Fibroblast of mammary gland (primary cell): Measurements from ENCODE around the gene PGGHG.

Experiments
- DNase-seq: peaks from one replicate; pipeline ENCODE4 v3.0.0-alpha.2; 2010; ENCODE audit warnings: low read depth
- H3K4me3 ChIP-seq: 2 replicates; pipeline ENCODE4 v1.5.1; 2011; ENCODE audit warnings: low read depth, mild to moderate bottlenecking, low read length, moderate library complexity; ENCODE audit not compliant: control insufficient read depth
- CTCF ChIP-seq: conservative IDR thresholded peaks from 2 replicates; pipeline ENCODE4 v1.5.1; 2011; ENCODE audit warnings: low read depth, low read length, inconsistent platforms; ENCODE audit not compliant: control insufficient read depth, insufficient read depth

PGGHG gene

GRCh38 chr11:298406-299065, 9.6 kb downstream of the PGGHG start:
- TF ChIP-seq CTCF, result no peak
- no peak for DNase-seq
- H3K4me3 ChIP-seq, result no peak overlapping the region

GRCh38 chr11:299081-299891, 10.4 kb downstream of the PGGHG start, which contains the start of gene IFITM5:
TSS of gene IFITM5 (minus strand) at chr11:299526. CDS start at chr11:299490, 36 bp downstream.
- no peak within 1 kb of the TSS for H3K4me3 ChIP-seq
- no peak for DNase-seq
- TF ChIP-seq CTCF, result no peak

- peak; percentile 40 for DNase-seq
- no peak overlapping the region for H3K4me3 ChIP-seq
- TF ChIP-seq CTCF, result peak; percentile 15
Measured at GRCh38 chr11:299951-300735, 11.2 kb downstream of the PGGHG start.

- H3K4me3 ChIP-seq, result no peak overlapping the region
- TF ChIP-seq CTCF, result no peak
- DNase-seq, result no peak
Measured at GRCh38 chr11:303363-303762, 14.4 kb downstream of the PGGHG start.

- no peak for TF ChIP-seq CTCF
- no peak overlapping the region for H3K4me3 ChIP-seq
- no peak for DNase-seq
Measured at GRCh38 chr11:304061-304506, 15.2 kb downstream of the PGGHG start.
